Hematopoietic multipotent progenitor cell treated with erythropoietin and hydrocortisone succinate and interleukin-3 and kit ligand, for 6 days (in vitro differentiated cells): ENCODE results near the gene NAP1L4.

Source experiments
- DNase-seq: peaks from one replicate; pipeline ENCODE4 v3.0.0-alpha.2; 2015

NAP1L4 gene

GRCh38 chr11:3010521-3011275 is 18.6 kb upstream of the NAP1L4 start:
- no peak for DNase-seq

GRCh38 chr11:3010004-3010403 is 17.9 kb upstream of the NAP1L4 start:
- no peak for DNase-seq

- no peak for DNase-seq
These were observed 17.4 kb upstream of the NAP1L4 start for GRCh38 chr11:3009481-3009880.

- DNase-seq = no peak
These were observed 16.7 kb upstream of the NAP1L4 start for GRCh38 chr11:3008746-3009336.

GRCh38 chr11:3007404-3008010 is 15.4 kb upstream of the NAP1L4 start:
- DNase-seq = no peak

GRCh38 chr11:3006505-3007260 is 14.6 kb upstream of the NAP1L4 start:
- DNase-seq = peak; percentile 18

GRCh38 chr11:3004481-3004880 is 12.4 kb upstream of the NAP1L4 start:
- DNase-seq = no peak

GRCh38 chr11:3003396-3004231 is 11.5 kb upstream of the NAP1L4 start:
- DNase-seq = peak; percentile 24

- no peak for DNase-seq
These were observed 10.7 kb upstream of the NAP1L4 start for GRCh38 chr11:3002871-3003270.

GRCh38 chr11:3002351-3002861 is 10.3 kb upstream of the NAP1L4 start:
- no peak for DNase-seq

- DNase-seq = peak; percentile 85
These were observed 9.4 kb upstream of the NAP1L4 start for GRCh38 chr11:3001496-3001895.

GRCh38 chr11:3000032-3000961 is 8.2 kb upstream of the NAP1L4 start:
- peak; percentile 21 for DNase-seq

GRCh38 chr11:2999464-2999998 is 7.4 kb upstream of the NAP1L4 start:
- DNase-seq = no peak

- DNase-seq = peak; percentile 45
These were observed 6.1 kb upstream of the NAP1L4 start for GRCh38 chr11:2998073-2998850.

- DNase-seq = no peak
These were observed 5.3 kb upstream of the NAP1L4 start for GRCh38 chr11:2997406-2997805.

GRCh38 chr11:2996976-2997375 is 4.8 kb upstream of the NAP1L4 start:
- DNase-seq = no peak

GRCh38 chr11:2995893-2996554 is 3.9 kb upstream of the NAP1L4 start:
- DNase-seq = no peak

- no peak for DNase-seq
These were observed 3.0 kb upstream of the NAP1L4 start for GRCh38 chr11:2995031-2995561.

GRCh38 chr11:2994336-2994730 is 2.2 kb upstream of the NAP1L4 start:
- no peak for DNase-seq
